ENCODE results near the gene CCSER1. TPM values are rescaled to one million over a fixed set of nuclear protein-coding genes. Genes with fewer than 3 reads are reported as not detected.

The CCSER1 gene
- total RNA-seq, 1 donor from 2014 or later, result 11.9 TPM

GRCh38 chr4:90840828-90841227 is 713.6 kb downstream of the CCSER1 start:
- H3K4me3 Mint-ChIP-seq, result no peak overlapping the region
- no peak overlapping the region for H3K27ac Mint-ChIP-seq (ENCODE audit: unreplicated experiment)
- no peaks in the 10 kb centered on the region for H3K27me3 Mint-ChIP-seq (ENCODE audit: low read depth)
- H3K36me3 Mint-ChIP-seq (ENCODE audit: low read depth), result no peaks in the 10 kb centered on the region
- no peaks in the 10 kb centered on the region for H3K4me1 Mint-ChIP-seq
- TF ChIP-seq, protein P1, sequence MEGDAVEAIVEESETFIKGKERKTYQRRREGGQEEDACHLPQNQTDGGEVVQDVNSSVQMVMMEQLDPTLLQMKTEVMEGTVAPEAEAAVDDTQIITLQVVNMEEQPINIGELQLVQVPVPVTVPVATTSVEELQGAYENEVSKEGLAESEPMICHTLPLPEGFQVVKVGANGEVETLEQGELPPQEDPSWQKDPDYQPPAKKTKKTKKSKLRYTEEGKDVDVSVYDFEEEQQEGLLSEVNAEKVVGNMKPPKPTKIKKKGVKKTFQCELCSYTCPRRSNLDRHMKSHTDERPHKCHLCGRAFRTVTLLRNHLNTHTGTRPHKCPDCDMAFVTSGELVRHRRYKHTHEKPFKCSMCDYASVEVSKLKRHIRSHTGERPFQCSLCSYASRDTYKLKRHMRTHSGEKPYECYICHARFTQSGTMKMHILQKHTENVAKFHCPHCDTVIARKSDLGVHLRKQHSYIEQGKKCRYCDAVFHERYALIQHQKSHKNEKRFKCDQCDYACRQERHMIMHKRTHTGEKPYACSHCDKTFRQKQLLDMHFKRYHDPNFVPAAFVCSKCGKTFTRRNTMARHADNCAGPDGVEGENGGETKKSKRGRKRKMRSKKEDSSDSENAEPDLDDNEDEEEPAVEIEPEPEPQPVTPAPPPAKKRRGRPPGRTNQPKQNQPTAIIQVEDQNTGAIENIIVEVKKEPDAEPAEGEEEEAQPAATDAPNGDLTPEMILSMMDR (conservative IDR thresholded peaks at IDR 0.05), result no peak
- H3K9me3 Mint-ChIP-seq, result no peaks in the 10 kb centered on the region
- DNase-seq (ENCODE audit: low read depth, low spot score), result no peak

- Mint-ChIP-seq H3K9me3 (no peaks in the 10 kb centered on the region), H3K36me3 (ENCODE audit: low read depth) (no peaks in the 10 kb centered on the region), H3K27me3 (ENCODE audit: low read depth) (no peaks in the 10 kb centered on the region), H3K27ac (ENCODE audit: unreplicated experiment) (no peak overlapping the region), H3K4me1 (no peaks in the 10 kb centered on the region), H3K4me3 (no peak overlapping the region)
- TF ChIP-seq, protein P1 (conservative IDR thresholded peaks at IDR 0.05), result no peak
- DNase-seq (ENCODE audit: low read depth, low spot score), result no peak
These were observed 714.5 kb downstream of the CCSER1 start for GRCh38 chr4:90841676-90842075.

- no peaks in the 10 kb centered on the region for H3K36me3 Mint-ChIP-seq (ENCODE audit: low read depth)
- H3K9me3 Mint-ChIP-seq, result no peaks in the 10 kb centered on the region
- no peak for DNase-seq (ENCODE audit: low read depth, low spot score)
- no peak overlapping the region for H3K27ac Mint-ChIP-seq (ENCODE audit: unreplicated experiment)
- H3K4me1 Mint-ChIP-seq, result no peaks in the 10 kb centered on the region
- TF ChIP-seq, protein P1 (conservative IDR thresholded peaks at IDR 0.05), result no peak
- H3K4me3 Mint-ChIP-seq, result no peak overlapping the region
- H3K27me3 Mint-ChIP-seq (ENCODE audit: low read depth), result no peaks in the 10 kb centered on the region
These were observed 715.8 kb downstream of the CCSER1 start for GRCh38 chr4:90842960-90843359.

- no peak for DNase-seq (ENCODE audit: low read depth, low spot score)
- TF ChIP-seq, protein P1 (conservative IDR thresholded peaks at IDR 0.05), result no peak
- H3K27ac Mint-ChIP-seq (ENCODE audit: unreplicated experiment), result no peak overlapping the region
- no peak overlapping the region for H3K4me3 Mint-ChIP-seq
- no peaks in the 10 kb centered on the region for H3K27me3 Mint-ChIP-seq (ENCODE audit: low read depth)
- H3K4me1 Mint-ChIP-seq, result no peaks in the 10 kb centered on the region
- no peaks in the 10 kb centered on the region for H3K9me3 Mint-ChIP-seq
- no peaks in the 10 kb centered on the region for H3K36me3 Mint-ChIP-seq (ENCODE audit: low read depth)
These were observed 717.0 kb downstream of the CCSER1 start for GRCh38 chr4:90844241-90844640.

DNA sequence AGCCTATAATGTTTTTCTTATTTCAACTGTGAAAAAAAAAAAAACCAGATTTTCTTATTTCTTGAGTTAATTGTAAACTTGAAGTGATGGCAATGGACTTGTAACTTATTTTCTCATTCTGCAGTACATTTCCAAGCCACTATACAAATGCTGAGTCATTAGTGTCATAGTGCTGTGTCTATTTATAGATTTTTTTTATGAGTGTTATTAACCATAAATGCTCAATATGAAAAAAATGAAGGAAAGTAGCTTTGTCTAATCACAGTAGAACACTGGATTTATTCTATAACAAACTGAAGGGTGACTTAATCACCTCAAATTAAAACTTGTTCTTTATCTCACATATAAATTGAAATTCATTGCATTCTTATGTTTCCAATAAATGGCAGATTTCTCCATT is 718.6 kb downstream of the CCSER1 start:
- DNase-seq (ENCODE audit: low read depth, low spot score), result no peak
- no peaks in the 10 kb centered on the region for H3K9me3 Mint-ChIP-seq

More for the DNA sequence above, 718.6 kb downstream of the CCSER1 start:
- no peaks in the 10 kb centered on the region for H3K27me3 Mint-ChIP-seq (ENCODE audit: low read depth)
- no peak overlapping the region for H3K27ac Mint-ChIP-seq (ENCODE audit: unreplicated experiment)
- H3K4me1 Mint-ChIP-seq, result no peaks in the 10 kb centered on the region
- TF ChIP-seq, protein P1 (conservative IDR thresholded peaks at IDR 0.05), result no peak
- H3K4me3 Mint-ChIP-seq, result no peak overlapping the region
- H3K36me3 Mint-ChIP-seq (ENCODE audit: low read depth), result no peaks in the 10 kb centered on the region
